ENCODE results near the gene KCNQ5. TPM values are rescaled to one million over a fixed set of nuclear protein-coding genes. Genes with fewer than 3 reads are reported as not detected.

The KCNQ5 gene
- total and polyA plus RNA-seq, 10 of the 15 experiments (the other 5 are each of a cell fraction or from before 2014, with no cell fraction given) = 0.60 to 16.2 (median 3.2) TPM

GRCh38 chr6:72653026-72653425 lies 31.2 kb downstream of the KCNQ5 start:
- no peak overlapping the region for H3K4me3 ChIP-seq
- H3K27ac ChIP-seq (ENCODE audit: control insufficient read depth, insufficient read depth) = no peak overlapping the region
- 4% methylated on average over 1 of the region's 1 CpG for whole genome bisulfite sequencing (ENCODE audit: insufficient coverage, insufficient replicate concordance, low lambda C conversion rate, missing lambda C conversion rate)
- no peak for DNase-seq (ENCODE audit: low read depth, low spot score)
- H3K4me1 ChIP-seq (ENCODE audit: control insufficient read depth, insufficient read depth, low read length) = peaks cover 28% of the 10 kb centered on the region
- in situ Hi-C loops (cut with MboI) = no loop called here
- peak; percentile 20; the same call in 2 of the 3 replicates for ATAC-seq
- intact Hi-C loops (cut with micrococcal nuclease; ENCODE audit: unreplicated experiment) = no loop called here
- H2AFZ ChIP-seq (ENCODE audit: control insufficient read depth, low read depth, low read length) = no peak overlapping the region
- no TSS peak for BruUV-seq (replicated peaks)
- no peaks in the 10 kb centered on the region for H4K20me1 ChIP-seq (ENCODE audit: control insufficient read depth, insufficient read depth)
- no peak overlapping the region for H3K9ac ChIP-seq (ENCODE audit: control insufficient read depth, insufficient read depth, low read length)
- ChIA-PET POLR2A (interaction anchor here (1.0 kb wide), 2 partner anchors 29 to 31 kb away, joined by 3 to 4 read pairs; no protein-coding TSS in a partner anchor), CTCF (interaction anchor here (1.4 kb wide), 1 partner anchor 36 kb away, joined by 4 read pairs; no protein-coding TSS in a partner anchor), RAD21 (ENCODE audit: unreplicated experiment) (interaction anchor here (1.0 to 1.3 kb wide), 3 partner anchors 10 to 36 kb away, joined by 3 to 8 read pairs (median 4); no protein-coding TSS in a partner anchor), SMC1A (ENCODE audit: uncharacterized antibody, unreplicated experiment) (interaction anchor here (1.0 to 1.4 kb wide), 4 partner anchors 11 to 33 kb away, joined by 3 to 15 read pairs (median 6); no protein-coding TSS in a partner anchor)
- no peaks in the 10 kb centered on the region for H3K9me3 ChIP-seq (replicated peaks; ENCODE audit: control insufficient read depth, insufficient read depth, low read length)
- H3K36me3 ChIP-seq (ENCODE audit: control insufficient read depth in 2 of 2, insufficient read depth in 2 of 2, low read length in 1 of 2) = no peaks in the 10 kb centered on the region
- H3K27me3 ChIP-seq (replicated peaks in 1 of 2; ENCODE audit: control insufficient read depth in 2 of 2, insufficient read depth in 2 of 2, low read length in 1 of 2) = no peaks in the 10 kb centered on the region
- H3K79me2 ChIP-seq (ENCODE audit: control insufficient read depth, insufficient read depth, low read length) = peaks cover 30% of the 10 kb centered on the region
- FAIRE-seq = no peak
- H3K4me2 ChIP-seq (ENCODE audit: control insufficient read depth, insufficient read depth) = no peak overlapping the region
- no peak for TF ChIP-seq USF2 (IDR thresholded peaks at IDR 0.05; ENCODE audit: borderline replicate concordance, low read depth, low read length)
- TF ChIP-seq EGR1 (IDR thresholded peaks at IDR 0.05; ENCODE audit: borderline replicate concordance in 1 of 2, low read depth in 2 of 2, low read length in 2 of 2) = no peak
- TF ChIP-seq IKZF2 (IDR thresholded peaks at IDR 0.05) = peak in 1 of 2 experiments; percentile 20; a peak in 1 of 4 replicates
- no peak for TF ChIP-seq PRDM15 (CRISPR knock-in tag; IDR thresholded peaks at IDR 0.05)
- TF ChIP-seq POLR2AphosphoS2 (IDR thresholded peaks at IDR 0.05; ENCODE audit: low read depth, low read length) = no peak
- TF ChIP-seq TAF1 (IDR thresholded peaks at IDR 0.05; ENCODE audit: borderline replicate concordance, low read depth, low read length) = no peak
- TF ChIP-seq ZBTB11 (CRISPR knock-in tag; IDR thresholded peaks at IDR 0.05) = no peak
- no peak for TF ChIP-seq SREBF1 (IDR thresholded peaks at IDR 0.05; ENCODE audit: low read length)
- no peak for TF ChIP-seq SRF (IDR thresholded peaks at IDR 0.05; ENCODE audit: low read depth in 2 of 2, low read length in 2 of 2)
- TF ChIP-seq PAX5 (IDR thresholded peaks at IDR 0.05; ENCODE audit: borderline replicate concordance, low read depth, low read length) = peak; percentile 61
- TF ChIP-seq RCOR1 (conservative IDR thresholded peaks at IDR 0.05; ENCODE audit: low read depth, low read length) = no peak
- TF ChIP-seq ATF7 (IDR thresholded peaks at IDR 0.05; ENCODE audit: low read depth) = peak; percentile 34; the same call in 1 of the 2 replicates
- TF ChIP-seq MEF2A (IDR thresholded peaks at IDR 0.05; ENCODE audit: insufficient read depth, low read depth, low read length) = 0 out of 2 replicates have a peak, but pooled peaks have one; percentile 6
- TF ChIP-seq POLR2AphosphoS5 (IDR thresholded peaks at IDR 0.05; ENCODE audit: low read length) = no peak
- TF ChIP-seq NFYB (IDR thresholded peaks at IDR 0.05; ENCODE audit: insufficient read depth, low read depth, low read length) = no peak

Data from GM12878 (cell line).